Caco-2 (cell line): ENCODE results near the gene SLC9A2. TPM values are rescaled to one million over a fixed set of nuclear protein-coding genes. Genes with fewer than 3 reads are reported as not detected.

Experiments
- BruUV-seq: library from RNA; stranded (reverse); fragments of 400-500 nt; replicated peaks from 2 replicates; lab custom pipeline; 2021; lab: Mats Ljungman, UMichigan
- CTCF ChIA-PET: fragments of 300-600 bp; sonication (Branson Sonifier 250); formaldehyde crosslinking; loops from one replicate; lab custom pipeline; 2022; ENCODE audit warnings: antibody characterized with exemption; lab: Charles Lee
- POLR2A ChIA-PET: fragments of 300-600 bp; sonication (Branson Sonifier 250); formaldehyde crosslinking; loops from one replicate; lab custom pipeline; 2022; ENCODE audit warnings: antibody characterized with exemption; lab: Charles Lee
- DNase-seq, 2 experiments: peaks; one replicate each; pipeline versions ENCODE4 v3.0.0 to v3.0.0-alpha.2; 2020 to 2022
- H3K27me3 ChIP-seq: replicated peaks from 2 replicates; pipeline ENCODE4 v1.6.0; 2011; ENCODE audit warnings: low read length; ENCODE audit not compliant: control insufficient read depth, insufficient read depth
- H3K36me3 ChIP-seq: 2 replicates; pipeline ENCODE4 v1.5.1; 2011; ENCODE audit warnings: low read length; ENCODE audit not compliant: control insufficient read depth, insufficient read depth
- H3K4me1 ChIP-seq: fragments of 250-450 bp; sonication (Bioruptor Pico); 2 replicates; pipeline ENCODE4 v1.5.1; 2020; ENCODE audit warnings: mild to moderate bottlenecking
- H3K4me3 ChIP-seq: 2 replicates; pipeline ENCODE4 v1.5.1; 2011; ENCODE audit warnings: low read depth, mild to moderate bottlenecking, control low read depth, low read length
- H3K9me3 ChIP-seq: fragments of 250-450 bp; sonication (Bioruptor Pico); 2 replicates; pipeline ENCODE4 v1.5.1; 2020; ENCODE audit warnings: mild to moderate bottlenecking, moderate library complexity
- H3K27ac Mint-ChIP-seq: one replicate; pipeline ENCODE4 v1.8.0; 2022; ENCODE audit warnings: mixed read lengths; ENCODE audit not compliant: unreplicated experiment
- H3K27me3 Mint-ChIP-seq: one replicate; pipeline ENCODE4 v1.8.0; 2022; ENCODE audit warnings: mixed read lengths; ENCODE audit not compliant: insufficient read depth, unreplicated experiment
- H3K36me3 Mint-ChIP-seq: one replicate; pipeline ENCODE4 v1.8.0; 2022; ENCODE audit warnings: mild to moderate bottlenecking, mixed read lengths; ENCODE audit not compliant: insufficient read depth, unreplicated experiment
- H3K4me1 Mint-ChIP-seq: one replicate; pipeline ENCODE4 v1.8.0; 2022; ENCODE audit warnings: low read depth, mixed read lengths; ENCODE audit not compliant: unreplicated experiment
- H3K4me3 Mint-ChIP-seq: one replicate; pipeline ENCODE4 v1.8.0; 2022; ENCODE audit warnings: mild to moderate bottlenecking, moderate library complexity, mixed read lengths; ENCODE audit not compliant: unreplicated experiment
- H3K9me3 Mint-ChIP-seq: one replicate; pipeline ENCODE4 v1.8.0; 2022; ENCODE audit warnings: mixed read lengths; ENCODE audit not compliant: unreplicated experiment
- CTCF ChIP-seq, 2 experiments: fragments of 200-600 bp in 1 of 2; IDR thresholded peaks; 1 replicate in 1 of 2; 2 replicates in 1 of 2; pipeline versions ENCODE4 v1.5.1 to v1.8.0; 2011 to 2022; ENCODE audit warnings: antibody characterized with exemption in 1 of 2, control low read depth in 1 of 2, inconsistent platforms in 1 of 2, low read depth in 1 of 2, low read length in 1 of 2, mild to moderate bottlenecking in 1 of 2, moderate library complexity in 1 of 2; ENCODE audit not compliant: insufficient read depth in 1 of 2, severe bottlenecking in 1 of 2, unreplicated experiment in 1 of 2
- intact Hi-C: fragments of 100-400 bp; cut with micrococcal nuclease; formaldehyde crosslinking; loops from one replicate; pipeline ENCODE4 v1.10.0; 2022; ENCODE audit not compliant: unreplicated experiment
- total RNA-seq: library from RNA; stranded (reverse); gene quantifications from 2 replicates; pipeline ENCODE4 v1.2.3, GENCODE V29; 2022

SLC9A2 gene
- total RNA-seq, 1 experiment from 2014 or later, result 14.4 TPM

DNA sequence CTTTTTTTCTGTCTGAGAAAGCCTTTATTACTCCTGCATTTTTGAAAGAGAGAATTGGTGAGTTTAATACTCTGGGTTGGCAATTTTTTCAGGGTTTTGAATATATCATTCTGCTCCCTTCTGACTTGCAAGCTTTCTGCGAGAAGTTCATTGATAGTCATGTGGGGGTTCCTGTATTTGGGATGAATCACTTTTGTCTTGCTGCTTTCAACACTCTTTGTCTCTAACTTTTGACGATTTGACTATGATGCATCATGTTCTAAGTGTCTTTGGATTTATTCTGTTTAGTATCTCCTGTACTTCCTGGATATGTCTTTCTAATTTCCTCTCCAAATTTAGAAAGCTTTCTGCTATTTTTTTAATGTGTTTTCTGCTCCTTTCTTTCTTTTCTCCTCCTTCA lies 41.0 kb upstream of the SLC9A2 start:
- no peaks in the 10 kb centered on the region for H3K36me3 Mint-ChIP-seq
- TF ChIP-seq CTCF (IDR thresholded peaks at IDR 0.05; ENCODE audit: insufficient read depth in 1 of 2, low read depth in 1 of 2, low read length in 1 of 2, severe bottlenecking in 1 of 2, unreplicated experiment in 1 of 2), result no peak
- no peaks in the 10 kb centered on the region for H3K27me3 ChIP-seq
- no peaks in the 10 kb centered on the region for H3K4me1 ChIP-seq
- no peak for DNase-seq
- H3K27me3 Mint-ChIP-seq, result no peaks in the 10 kb centered on the region
- H3K27ac Mint-ChIP-seq, result no peak overlapping the region
- H3K9me3 ChIP-seq, result peaks cover 19% of the 10 kb centered on the region
- peaks cover 18% of the 10 kb centered on the region for H3K9me3 Mint-ChIP-seq
- intact Hi-C loops, result no loop called here
- no peaks in the 10 kb centered on the region for H3K36me3 ChIP-seq
- POLR2A ChIA-PET, result no interaction called here
- H3K4me3 ChIP-seq, result no peak overlapping the region
- H3K4me3 Mint-ChIP-seq, result no peak overlapping the region
- BruUV-seq, result no TSS peak
- CTCF ChIA-PET, result no interaction called here
- H3K4me1 Mint-ChIP-seq, result peaks cover 7% of the 10 kb centered on the region

DNA sequence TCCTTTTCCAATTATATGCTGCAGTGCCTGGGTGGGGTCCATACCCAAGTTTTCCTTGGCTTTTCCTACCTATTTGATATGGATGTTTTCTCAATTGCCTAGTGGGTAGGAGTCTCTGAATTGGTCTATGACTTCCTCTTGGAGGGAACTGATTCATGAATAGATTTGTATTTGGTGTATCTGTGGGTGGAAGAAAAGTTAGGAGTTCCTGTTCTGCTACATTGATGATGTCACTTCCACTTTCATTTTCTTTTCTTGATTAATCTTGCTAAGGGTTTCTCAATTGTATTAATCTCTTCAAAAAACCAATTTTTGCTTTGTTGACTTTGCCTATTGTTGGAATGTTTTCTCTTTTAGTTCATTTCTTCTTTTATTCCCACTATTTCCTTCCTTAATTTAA lies 37.4 kb upstream of the SLC9A2 start:
- intact Hi-C loops, result no loop called here
- Histone ChIP-seq H3K4me1 (peaks cover 20% of the 10 kb centered on the region), H3K27me3 (no peaks in the 10 kb centered on the region), H3K36me3 (no peaks in the 10 kb centered on the region), H3K4me3 (no peak overlapping the region), H3K9me3 (0 out of 2 replicates have a peak, but pooled peaks cover 6% of the 10 kb centered on the region)
- CTCF ChIA-PET, result no interaction called here
- Mint-ChIP-seq H3K4me3 (no peak overlapping the region), H3K9me3 (peaks cover 15% of the 10 kb centered on the region), H3K36me3 (no peaks in the 10 kb centered on the region), H3K27ac (no peak overlapping the region), H3K27me3 (no peaks in the 10 kb centered on the region), H3K4me1 (peaks cover 7% of the 10 kb centered on the region)
- DNase-seq, result no peak
- no peak for TF ChIP-seq CTCF (IDR thresholded peaks at IDR 0.05; ENCODE audit: insufficient read depth in 1 of 2, low read depth in 1 of 2, low read length in 1 of 2, severe bottlenecking in 1 of 2, unreplicated experiment in 1 of 2)
- BruUV-seq, result no TSS peak
- POLR2A ChIA-PET, result no interaction called here

GRCh38 chr2:102582845-102583244 lies 36.5 kb upstream of the SLC9A2 start:
- BruUV-seq, result no TSS peak
- H3K4me1 Mint-ChIP-seq, result peaks cover 9% of the 10 kb centered on the region
- H3K9me3 Mint-ChIP-seq, result peaks cover 6% of the 10 kb centered on the region
- ChIA-PET POLR2A (no interaction called here), CTCF (no interaction called here)
- no peak overlapping the region for H3K27ac Mint-ChIP-seq
- H3K4me1 ChIP-seq, result peaks cover 29% of the 10 kb centered on the region
- TF ChIP-seq CTCF (IDR thresholded peaks at IDR 0.05; ENCODE audit: insufficient read depth in 1 of 2, low read depth in 1 of 2, low read length in 1 of 2, severe bottlenecking in 1 of 2, unreplicated experiment in 1 of 2), result no peak
- H3K27me3 ChIP-seq, result no peaks in the 10 kb centered on the region
- H3K27me3 Mint-ChIP-seq, result no peaks in the 10 kb centered on the region
- no peak overlapping the region for H3K4me3 ChIP-seq
- intact Hi-C loops, result no loop called here
- no peaks in the 10 kb centered on the region for H3K36me3 ChIP-seq
- H3K36me3 Mint-ChIP-seq, result no peaks in the 10 kb centered on the region
- H3K9me3 ChIP-seq, result 0 out of 2 replicates have a peak, but pooled peaks cover 3% of the 10 kb centered on the region
- DNase-seq, result no peak
- H3K4me3 Mint-ChIP-seq, result no peak overlapping the region
